H9 (cell line): ENCODE measurements around the gene GSTO2. TPM values are rescaled to one million over a fixed set of nuclear protein-coding genes. Genes with fewer than 3 reads are reported as not detected.

Experiments
- DNase-seq: peaks from one replicate; pipeline ENCODE4 v3.0.0-alpha.2; 2017
- H2AFZ ChIP-seq: one replicate; pipeline ENCODE4 v1.6.1; 2013; ENCODE audit warnings: mild to moderate bottlenecking, low read length, control low read depth, moderate library complexity
- H2AK5ac ChIP-seq: 2 replicates; pipeline ENCODE4 v1.6.1; 2013; ENCODE audit warnings: low read length, control low read depth, mixed read lengths; ENCODE audit not compliant: insufficient read length
- H2BK120ac ChIP-seq: one replicate; pipeline ENCODE4 v1.6.1; 2013; ENCODE audit warnings: low read depth, mild to moderate bottlenecking, low read length, control low read depth, inconsistent platforms; ENCODE audit not compliant: poor library complexity, severe bottlenecking
- H2BK12ac ChIP-seq: 2 replicates; pipeline ENCODE4 v1.6.1; 2013; ENCODE audit warnings: low read length, control low read depth, mixed read lengths, low read depth; ENCODE audit not compliant: insufficient read length
- H2BK15ac ChIP-seq: 2 replicates; pipeline ENCODE4 v1.6.1; 2013; ENCODE audit warnings: low read depth, low read length, control low read depth
- H2BK20ac ChIP-seq: one replicate; pipeline ENCODE4 v1.6.1; 2013; ENCODE audit warnings: low read depth, mild to moderate bottlenecking, low read length, control low read depth, inconsistent platforms; ENCODE audit not compliant: poor library complexity, severe bottlenecking
- H2BK5ac ChIP-seq: 2 replicates; pipeline ENCODE4 v1.6.1; 2013; ENCODE audit warnings: low read length, control low read depth, mixed read lengths; ENCODE audit not compliant: insufficient read length
- H3K14ac ChIP-seq: 2 replicates; pipeline ENCODE4 v1.6.1; 2013; ENCODE audit warnings: low read length, control low read depth; ENCODE audit not compliant: insufficient read depth
- H3K18ac ChIP-seq: 2 replicates; pipeline ENCODE4 v1.6.1; 2013; ENCODE audit warnings: low read depth, mild to moderate bottlenecking, mixed read lengths, low read length, control low read depth; ENCODE audit not compliant: insufficient read length
- H3K23ac ChIP-seq: 2 replicates; pipeline ENCODE4 v1.6.1; 2013; ENCODE audit warnings: low read length, control low read depth, mixed read lengths, low read depth; ENCODE audit not compliant: insufficient read length
- H3K23me2 ChIP-seq: 2 replicates; pipeline ENCODE4 v1.6.1; 2013; ENCODE audit warnings: low read depth, mild to moderate bottlenecking, mixed read lengths, low read length, control low read depth; ENCODE audit not compliant: insufficient read length, poor library complexity, severe bottlenecking
- H3K27ac ChIP-seq: 2 replicates; pipeline ENCODE4 v1.5.1; 2013; ENCODE audit warnings: low read length, control low read depth, mixed read lengths, low read depth; ENCODE audit not compliant: insufficient read length
- H3K27me3 ChIP-seq: 2 replicates; pipeline ENCODE4 v1.6.1; 2013; ENCODE audit warnings: low read length, control low read depth, inconsistent platforms; ENCODE audit not compliant: insufficient read depth
- H3K4ac ChIP-seq: 2 replicates; pipeline ENCODE4 v1.6.1; 2013; ENCODE audit warnings: low read depth, mild to moderate bottlenecking, control low read depth, inconsistent platforms, low read length, moderate library complexity
- H3K4me1 ChIP-seq: 2 replicates; pipeline ENCODE4 v1.6.1; 2013; ENCODE audit warnings: low read length, control low read depth, inconsistent platforms; ENCODE audit not compliant: insufficient read depth
- H3K4me2 ChIP-seq: 2 replicates; pipeline ENCODE4 v1.6.1; 2013; ENCODE audit warnings: low read length, control low read depth, mixed read lengths; ENCODE audit not compliant: insufficient read length, insufficient read depth
- H3K56ac ChIP-seq: 2 replicates; pipeline ENCODE4 v1.6.1; 2013; ENCODE audit warnings: low read depth, mild to moderate bottlenecking, mixed read lengths, low read length, control low read depth; ENCODE audit not compliant: insufficient read length
- H3K79me1 ChIP-seq: 2 replicates; pipeline ENCODE4 v1.6.1; 2013; ENCODE audit warnings: low read depth, mild to moderate bottlenecking, moderate library complexity, low read length, control low read depth, inconsistent platforms; ENCODE audit not compliant: insufficient read depth, poor library complexity, severe bottlenecking
- H3K79me2 ChIP-seq: 2 replicates; pipeline ENCODE4 v1.6.1; 2013; ENCODE audit warnings: low read length, control low read depth, inconsistent platforms; ENCODE audit not compliant: insufficient read depth
- H3K9ac ChIP-seq: 2 replicates; pipeline ENCODE4 v1.6.1; 2013; ENCODE audit warnings: low read length, control low read depth, mixed read lengths; ENCODE audit not compliant: insufficient read length; ENCODE audit errors: extremely low read depth
- H3K9me3 ChIP-seq: one replicate; pipeline ENCODE4 v1.6.1; 2013; ENCODE audit warnings: low read depth, low read length, inconsistent platforms; ENCODE audit not compliant: control insufficient read depth
- H3T11ph ChIP-seq: one replicate; pipeline ENCODE4 v1.6.1; 2013; ENCODE audit warnings: mild to moderate bottlenecking, low read length, control low read depth, inconsistent platforms
- H4K20me1 ChIP-seq: one replicate; pipeline ENCODE4 v1.6.1; 2013; ENCODE audit not compliant: control insufficient read depth, insufficient read length, insufficient read depth
- H4K5ac ChIP-seq: 2 replicates; pipeline ENCODE4 v1.6.1; 2013; ENCODE audit warnings: low read depth, mild to moderate bottlenecking, mixed read lengths, low read length, control low read depth; ENCODE audit not compliant: insufficient read length
- H4K8ac ChIP-seq: replicated peaks from 2 replicates; pipeline ENCODE4 v1.6.1; 2013; ENCODE audit warnings: low read length, control low read depth, mixed read lengths, low read depth; ENCODE audit not compliant: insufficient read length
- H4K91ac ChIP-seq: 2 replicates; pipeline ENCODE4 v1.6.1; 2013; ENCODE audit warnings: low read depth, mild to moderate bottlenecking, moderate library complexity, mixed read lengths, low read length, control low read depth; ENCODE audit not compliant: insufficient read length
- H3K27ac Mint-ChIP-seq, 3 experiments: 2 replicates in 2 of 3; 3 replicates in 1 of 3; pipeline ENCODE4 v1.8.0; 2020 to 2021; ENCODE audit warnings: mixed read lengths in 3 of 3, mild to moderate bottlenecking in 1 of 3, moderate library complexity in 1 of 3
- H3K27me3 Mint-ChIP-seq: 2 replicates; pipeline ENCODE4 v1.8.0; 2021; ENCODE audit warnings: low read depth, mild to moderate bottlenecking, moderate library complexity, mixed read lengths
- H3K36me3 Mint-ChIP-seq, 3 experiments: 2 replicates in 2 of 3; 3 replicates in 1 of 3; pipeline ENCODE4 v1.8.0; 2020 to 2021; ENCODE audit warnings: low read depth in 3 of 3, mixed read lengths in 3 of 3; ENCODE audit not compliant: insufficient read depth in 1 of 3
- H3K4me1 Mint-ChIP-seq, 2 experiments: 2 replicates each; pipeline ENCODE4 v1.8.0; 2020; ENCODE audit warnings: mixed read lengths in 2 of 2
- H3K4me3 Mint-ChIP-seq, 2 experiments: 2 replicates in 1 of 2; 3 replicates in 1 of 2; pipeline ENCODE4 v1.8.0; 2020 to 2021; ENCODE audit warnings: mild to moderate bottlenecking in 2 of 2, mixed read lengths in 2 of 2, moderate library complexity in 1 of 2
- H3K9me3 Mint-ChIP-seq, 2 experiments: 2 replicates in 1 of 2; 3 replicates in 1 of 2; pipeline ENCODE4 v1.8.0; 2020; ENCODE audit warnings: mild to moderate bottlenecking in 2 of 2, mixed read lengths in 2 of 2, moderate library complexity in 1 of 2
- CTCF ChIP-seq: fragments of 200-600 bp; sonication (generic); conservative IDR thresholded peaks from 3 replicates; pipeline ENCODE4 v1.8.0; 2021; ENCODE audit warnings: antibody characterized with exemption, mild to moderate bottlenecking
- WGBS: extraction: QIAGEN DNeasy Blood & Tissue Kit; methylation state at CpG from one replicate; pipeline ENCODE4 v1.1.7; 2013; ENCODE audit warnings: missing lambda C conversion rate, low lambda C conversion rate, mixed read lengths; ENCODE audit not compliant: insufficient read length; ENCODE audit errors: extremely low coverage; 5-methylcytosine and 5-hydroxymethylcytosine counted together
- total RNA-seq: library from RNA; stranded (reverse); gene quantifications from 2 replicates; pipeline ENCODE4 v1.2.1, GENCODE V29; 2021

Gene GSTO2
- total RNA-seq, 1 experiment from 2014 or later, result 14.5 TPM

DNA sequence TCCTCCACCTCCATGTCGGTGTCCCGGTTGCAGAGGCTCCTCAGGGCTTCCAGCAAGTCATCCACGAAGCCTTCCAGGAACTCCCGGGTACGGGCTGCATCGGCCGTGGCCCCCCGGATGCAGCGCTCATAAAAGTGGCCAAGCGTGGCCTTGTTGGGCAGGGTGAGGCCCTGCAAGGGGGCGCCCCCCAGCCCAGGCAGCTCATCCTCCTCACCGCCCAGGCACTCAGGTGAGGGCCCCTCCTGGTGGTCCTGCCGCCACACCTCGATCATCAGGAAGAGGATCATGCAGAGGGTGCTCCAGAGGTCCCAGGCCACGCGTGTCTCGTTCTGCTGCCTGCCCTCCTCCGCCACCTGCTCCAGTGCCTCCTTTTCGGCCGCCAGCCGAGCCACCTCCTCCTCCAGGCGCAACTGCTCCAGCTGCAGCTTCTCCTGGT, 46.5 kb downstream of the GSTO2 start:
- Histone ChIP-seq H2AK5ac (no peak overlapping the region), H3K23ac (no peak overlapping the region), H3K56ac (no peak overlapping the region), H4K8ac (no peak overlapping the region), H3K79me1 (no peaks in the 10 kb centered on the region), H3K14ac (no peak overlapping the region), H4K20me1 (no peaks in the 10 kb centered on the region), H3K79me2 (peaks cover 12% of the 10 kb centered on the region; the same call in 1 of the 2 replicates), H3K4me2 (no peak overlapping the region), H2BK120ac (no peak overlapping the region), H3K9me3 (no peaks in the 10 kb centered on the region), H3K23me2 (no peaks in the 10 kb centered on the region), H3K4me1 (peaks cover 10% of the 10 kb centered on the region; the same call in 1 of the 2 replicates), H4K91ac (no peak overlapping the region), H3K4ac (no peak overlapping the region), H3K27ac (no peak overlapping the region), H2BK12ac (no peak overlapping the region), H3K9ac (no peak overlapping the region), H2BK20ac (no peak overlapping the region), H3T11ph (no peak overlapping the region), H2BK15ac (no peak overlapping the region), H2BK5ac (no peak overlapping the region), H3K18ac (no peak overlapping the region), H4K5ac (no peak overlapping the region), H2AFZ (no peak overlapping the region), H3K27me3 (no peaks in the 10 kb centered on the region)
- no CpG with 5 or more reads among the region's 22 CpGs for WGBS
- Mint-ChIP-seq H3K9me3 (no peaks in the 10 kb centered on the region), H3K36me3 (peaks cover 25 to 52% (median 44%) of the 10 kb centered on the region in 3 experiments; a peak in 6 of 7 replicates), H3K27ac (no peak overlapping the region; a peak in 1 of 7 replicates), H3K27me3 (no peaks in the 10 kb centered on the region), H3K4me1 (peaks cover 35 to 37% of the 10 kb centered on the region in 2 experiments), H3K4me3 (no peak overlapping the region)
- DNase-seq, result no peak
- no peak for TF ChIP-seq CTCF
